ENCODE data around the gene SLC35D3.
"Not testable (repeated sequence)": the region's sequence is repeated elsewhere in the genome, so short reads cannot be mapped to it uniquely, and the experiment has no call there.

Gene SLC35D3

DNA sequence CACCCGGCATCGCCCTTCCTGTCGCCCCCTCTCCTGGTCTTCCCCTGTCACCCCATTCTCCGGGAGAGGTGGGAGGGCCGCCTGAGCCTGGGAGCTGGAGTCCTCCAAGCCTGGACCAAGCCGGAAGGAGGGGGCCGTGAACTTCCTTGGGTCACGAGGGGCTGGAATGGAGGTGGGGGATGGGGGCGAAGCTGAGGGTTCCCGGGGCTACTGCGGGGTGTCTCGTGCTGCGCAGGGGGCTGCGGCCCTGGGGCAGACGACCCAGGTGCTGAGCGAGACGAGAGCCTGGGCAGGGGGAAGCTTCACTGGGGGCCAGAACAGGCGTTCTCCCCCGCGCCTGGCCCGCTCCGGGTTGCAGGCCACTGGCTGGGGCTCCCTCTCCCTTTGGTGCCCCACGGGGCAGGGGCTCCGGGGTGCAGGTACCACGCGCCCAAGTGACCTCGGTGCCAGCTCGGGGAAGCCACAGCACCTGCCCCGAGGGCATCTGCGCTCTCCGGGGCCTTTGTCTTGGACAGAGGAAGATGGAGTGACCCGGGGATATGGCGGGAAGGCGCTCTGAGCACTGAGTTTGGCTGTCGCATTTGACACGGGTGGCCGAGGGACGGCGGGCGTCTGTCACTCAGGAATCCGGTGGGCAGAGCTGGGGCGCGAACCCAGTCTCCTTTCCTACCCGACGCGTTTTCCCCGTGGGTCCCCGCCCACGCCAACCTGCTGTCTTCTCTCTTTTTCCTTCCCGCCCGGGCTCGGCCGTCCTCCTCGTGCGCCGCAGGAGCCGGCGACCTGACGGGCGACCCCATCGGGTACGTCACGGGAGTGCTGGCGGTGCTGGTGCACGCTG is 1.2 kb downstream of the SLC35D3 start:
- no peak for DNase-seq (ENCODE audit: low spot score)

DNA sequence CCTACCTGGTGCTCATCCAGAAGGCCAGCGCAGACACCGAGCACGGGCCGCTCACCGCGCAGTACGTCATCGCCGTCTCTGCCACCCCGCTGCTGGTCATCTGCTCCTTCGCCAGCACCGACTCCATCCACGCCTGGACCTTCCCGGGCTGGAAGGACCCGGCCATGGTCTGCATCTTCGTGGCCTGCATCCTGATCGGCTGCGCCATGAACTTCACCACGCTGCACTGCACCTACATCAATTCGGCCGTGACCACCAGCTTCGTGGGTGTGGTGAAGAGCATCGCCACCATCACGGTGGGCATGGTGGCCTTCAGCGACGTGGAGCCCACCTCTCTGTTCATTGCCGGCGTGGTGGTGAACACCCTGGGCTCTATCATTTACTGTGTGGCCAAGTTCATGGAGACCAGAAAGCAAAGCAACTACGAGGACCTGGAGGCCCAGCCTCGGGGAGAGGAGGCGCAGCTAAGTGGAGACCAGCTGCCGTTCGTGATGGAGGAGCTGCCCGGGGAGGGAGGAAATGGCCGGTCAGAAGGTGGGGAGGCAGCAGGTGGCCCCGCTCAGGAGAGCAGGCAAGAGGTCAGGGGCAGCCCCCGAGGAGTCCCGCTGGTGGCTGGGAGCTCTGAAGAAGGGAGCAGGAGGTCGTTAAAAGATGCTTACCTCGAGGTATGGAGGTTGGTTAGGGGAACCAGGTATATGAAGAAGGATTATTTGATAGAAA is 2.0 kb downstream of the SLC35D3 start:
- no peak for DNase-seq (ENCODE audit: low spot score)

DNA sequence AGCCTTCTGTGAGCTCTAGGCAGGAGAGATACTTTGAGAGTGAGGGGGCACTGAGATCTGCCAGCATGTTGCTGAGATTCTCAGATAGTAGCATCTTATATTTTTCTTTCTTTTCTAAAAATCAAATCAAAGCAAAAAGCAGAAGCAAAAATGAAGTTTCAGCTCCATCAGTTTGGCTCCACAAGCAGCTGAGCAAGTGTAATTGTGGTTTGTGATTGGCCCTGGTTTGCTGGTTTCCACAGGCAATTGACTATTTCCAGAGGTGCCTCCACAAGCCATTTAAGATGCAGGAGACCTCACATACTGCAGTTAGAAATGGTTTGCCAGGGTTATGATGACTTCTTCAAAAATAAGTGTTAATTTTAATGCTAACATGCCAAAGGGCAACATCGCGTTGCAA is 4.3 kb downstream of the SLC35D3 start:
- no peak for DNase-seq (ENCODE audit: low spot score)

DNA sequence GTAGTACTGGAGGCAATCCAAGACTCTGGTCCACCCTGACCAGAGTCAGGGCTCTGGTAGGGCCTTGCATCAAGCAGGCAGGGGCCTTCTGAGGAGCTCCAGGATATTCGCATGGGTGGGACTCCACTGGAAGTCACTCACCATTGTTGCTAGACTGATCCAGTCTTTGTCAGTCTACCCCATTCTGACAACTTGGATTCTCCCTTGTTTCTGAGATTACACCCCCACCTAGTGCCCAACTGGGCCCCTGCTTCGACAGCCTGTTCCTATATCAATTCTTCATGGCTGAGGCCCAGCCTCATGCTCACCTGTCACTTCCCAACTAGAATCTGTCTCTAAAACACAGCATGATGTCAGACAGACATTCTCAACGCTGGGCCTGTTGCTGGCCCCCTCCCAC is 5.2 kb downstream of the SLC35D3 start:
- no peak for DNase-seq (ENCODE audit: low spot score)

DNA sequence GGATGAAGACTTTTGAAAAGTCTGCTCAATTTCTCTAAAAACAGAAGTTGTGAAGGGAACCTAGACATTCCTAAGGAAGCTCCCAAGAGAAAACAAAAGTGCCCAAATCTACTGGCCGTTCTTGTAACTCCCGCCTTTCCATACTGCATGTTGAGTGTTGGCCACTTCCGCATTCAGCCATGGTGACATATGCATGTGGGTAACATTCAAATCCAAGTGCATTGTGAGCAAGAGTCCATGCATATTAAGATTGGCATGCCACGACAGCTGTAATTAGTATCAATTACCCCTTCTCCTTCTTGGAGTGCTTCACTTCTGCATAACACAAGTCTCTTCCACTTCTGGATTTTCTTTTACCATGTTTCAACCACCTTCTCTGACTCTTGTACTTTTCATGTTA is 8.4 kb downstream of the SLC35D3 start:
- no peak for DNase-seq (ENCODE audit: low spot score)

DNA sequence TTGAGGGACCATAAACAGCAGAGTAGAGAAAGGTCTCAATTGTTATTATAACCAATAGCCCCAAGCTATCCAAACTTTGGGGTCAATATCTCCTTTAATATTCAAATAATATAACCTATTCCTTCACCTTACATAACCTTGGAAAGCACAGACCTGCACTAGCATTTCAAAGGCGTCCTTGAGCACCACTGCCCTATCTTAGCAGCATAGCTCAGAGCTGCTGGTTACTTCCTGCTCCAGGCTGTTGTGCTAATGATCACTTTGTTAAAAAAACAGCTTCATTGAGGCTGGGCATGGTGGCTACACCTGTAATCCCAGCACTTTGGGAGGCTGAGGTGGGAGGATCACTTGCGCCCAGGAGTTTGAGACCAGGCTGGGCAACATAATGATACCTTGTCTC is 10.5 kb downstream of the SLC35D3 start:
- DNase-seq (ENCODE audit: low spot score) = no peak

DNA sequence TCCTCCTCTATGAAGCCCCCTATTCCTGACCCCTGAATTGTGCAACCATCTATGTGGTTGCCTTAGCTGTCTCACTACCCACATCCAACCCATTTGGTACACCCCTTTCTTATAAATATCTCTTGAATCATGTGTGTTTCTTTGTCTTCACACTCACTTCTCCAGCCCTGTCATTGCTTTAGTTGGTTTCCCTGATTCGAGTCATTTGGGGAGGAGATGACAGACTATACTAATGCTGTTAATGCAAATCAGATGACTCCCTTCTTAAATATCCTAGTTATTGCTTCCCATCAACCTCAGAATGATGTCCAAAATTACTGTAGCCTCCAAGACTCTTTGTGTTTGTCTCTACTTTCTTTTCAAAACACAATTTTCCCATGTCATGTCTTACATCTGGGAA is 23.0 kb downstream of the SLC35D3 start:
- DNase-seq (ENCODE audit: low spot score) = no peak

DNA sequence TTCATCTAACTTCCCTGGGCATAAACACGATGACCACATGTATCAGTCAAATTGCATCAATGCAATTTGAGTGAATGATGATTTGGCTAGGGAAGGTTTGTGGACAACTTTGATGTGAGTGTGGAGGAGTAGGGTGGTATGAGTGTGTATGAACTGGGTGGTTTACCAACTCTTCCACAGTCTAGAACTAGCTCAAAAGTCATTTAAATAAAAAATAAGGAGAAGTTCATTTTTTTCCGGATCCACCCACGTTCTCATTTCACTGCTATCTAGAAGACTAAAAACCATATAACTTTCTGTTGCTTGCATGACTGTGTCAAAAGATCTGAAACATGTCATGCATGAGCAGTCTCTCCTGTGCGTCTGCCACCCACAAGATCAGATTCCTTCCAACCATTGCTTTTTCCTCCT is 23.6 kb downstream of the SLC35D3 start:
- no peak for DNase-seq (ENCODE audit: low spot score)

DNA sequence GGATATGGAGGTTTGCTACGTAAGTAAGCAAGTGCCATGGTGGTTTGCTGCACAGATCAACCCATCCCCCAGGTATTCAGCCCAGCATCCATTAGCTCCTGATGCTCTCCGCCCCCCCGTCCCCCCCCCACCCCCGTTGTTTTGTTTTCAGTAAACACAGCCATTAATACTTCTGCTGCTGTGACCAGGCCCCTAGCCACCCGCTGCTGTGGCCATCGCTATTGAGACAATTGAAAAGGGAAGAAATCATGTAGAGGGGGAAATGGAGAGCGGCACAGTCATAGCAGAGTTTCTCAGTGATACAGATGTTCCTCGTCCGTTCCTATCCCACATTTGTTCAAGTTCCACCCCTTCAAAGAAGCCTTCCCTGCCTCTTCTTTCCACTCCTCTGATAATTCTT is 24.9 kb downstream of the SLC35D3 start:
- no peak for DNase-seq (ENCODE audit: low spot score)

DNA sequence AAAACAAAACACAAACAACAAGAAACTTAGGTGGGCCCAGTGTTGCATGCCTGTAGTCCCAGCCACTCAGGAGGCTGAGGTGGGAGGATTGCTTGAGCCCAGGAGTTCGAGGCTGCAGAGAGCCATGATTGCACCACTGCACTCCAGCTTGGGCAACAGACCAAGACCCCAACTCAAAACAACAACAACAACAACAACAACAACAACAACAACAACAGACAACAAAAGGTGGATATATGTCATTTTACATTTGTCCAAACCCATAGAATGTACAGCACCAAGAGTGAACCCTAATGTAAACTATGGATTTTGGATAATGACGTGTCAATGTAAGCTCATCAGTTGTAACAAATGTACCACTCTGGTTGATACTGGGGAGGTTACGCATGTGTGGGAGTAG is 27.9 kb downstream of the SLC35D3 start:
- DNase-seq (ENCODE audit: low spot score) = not testable (repeated sequence)

DNA sequence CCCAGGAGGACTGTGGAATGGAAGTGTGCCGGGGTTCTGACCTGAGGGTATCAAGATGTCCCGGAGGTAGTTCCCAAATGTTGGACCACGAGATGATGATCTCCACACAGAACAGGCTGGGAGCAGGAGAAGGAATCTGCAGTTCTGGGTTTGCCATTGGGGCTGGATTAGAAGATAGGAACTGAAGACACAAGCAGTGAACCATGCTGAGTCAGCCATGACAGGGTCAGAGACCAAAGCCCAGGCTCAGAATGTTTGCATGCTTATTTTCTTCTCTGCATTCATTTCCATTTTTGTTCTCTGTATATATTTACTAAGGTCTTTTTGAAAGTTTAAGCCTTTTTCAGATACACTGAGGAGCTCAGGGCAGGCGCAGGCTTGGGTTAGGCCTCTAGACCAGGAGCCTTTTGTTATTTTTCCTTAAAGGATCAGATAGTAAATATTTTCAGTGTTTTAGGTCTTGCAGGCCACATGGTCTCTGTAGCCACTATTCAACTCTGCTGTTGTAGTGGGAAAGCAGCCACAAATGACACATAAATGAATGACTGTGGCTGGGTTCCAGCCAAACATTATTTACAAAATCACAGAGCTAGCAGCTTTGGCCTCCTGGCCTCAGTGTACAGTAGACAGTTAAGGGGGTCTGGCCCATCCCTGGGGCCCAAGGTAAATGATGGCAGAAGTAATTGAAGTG is 28.5 kb downstream of the SLC35D3 start:
- DNase-seq (ENCODE audit: low spot score) = no peak

DNA sequence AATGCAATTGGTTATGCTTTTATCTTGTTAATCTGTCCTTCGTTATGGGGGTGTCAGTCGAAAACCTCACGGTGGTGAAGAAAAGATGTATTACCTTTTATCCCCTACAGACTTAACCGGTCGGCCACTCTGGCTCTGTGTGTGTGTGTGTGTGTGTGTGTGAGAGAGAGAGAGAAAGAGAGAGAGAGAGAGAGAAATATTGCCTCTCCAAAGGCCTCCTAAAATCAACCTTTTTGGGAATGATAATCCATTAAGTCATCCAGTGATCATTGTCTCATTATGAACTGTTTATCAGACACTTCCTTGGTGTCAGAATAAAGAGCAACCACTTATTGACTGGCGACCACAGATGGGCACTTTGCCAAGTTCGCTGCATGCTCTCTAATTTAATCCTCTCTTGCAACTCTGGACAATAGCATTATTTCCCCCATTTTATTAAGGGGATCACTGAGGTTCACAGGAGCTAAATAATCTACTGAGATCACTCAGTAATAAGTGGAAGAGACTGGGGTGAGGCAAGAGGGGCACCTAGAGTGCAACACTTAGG is 30.7 kb downstream of the SLC35D3 start:
- no peak for DNase-seq (ENCODE audit: low spot score)

DNA sequence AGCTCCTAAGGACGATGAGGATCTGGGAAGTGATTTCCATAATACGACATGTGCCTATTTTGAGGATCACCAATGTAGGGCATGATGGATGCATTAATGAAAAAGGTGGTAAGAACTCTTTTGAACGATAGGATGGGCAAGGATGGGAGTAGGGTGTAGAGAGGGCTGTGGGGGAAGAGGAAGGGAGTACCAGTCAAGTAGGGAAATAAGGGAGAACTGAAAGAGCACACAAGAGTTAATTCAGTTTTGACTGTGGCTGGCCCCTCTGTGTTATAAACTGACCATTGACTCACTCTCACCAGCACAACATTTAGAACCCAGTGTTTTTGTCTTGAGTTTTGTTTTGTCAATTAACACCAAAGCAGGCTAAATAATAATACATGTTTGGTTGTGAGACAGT is 33.0 kb downstream of the SLC35D3 start:
- DNase-seq (ENCODE audit: low spot score) = no peak

DNA sequence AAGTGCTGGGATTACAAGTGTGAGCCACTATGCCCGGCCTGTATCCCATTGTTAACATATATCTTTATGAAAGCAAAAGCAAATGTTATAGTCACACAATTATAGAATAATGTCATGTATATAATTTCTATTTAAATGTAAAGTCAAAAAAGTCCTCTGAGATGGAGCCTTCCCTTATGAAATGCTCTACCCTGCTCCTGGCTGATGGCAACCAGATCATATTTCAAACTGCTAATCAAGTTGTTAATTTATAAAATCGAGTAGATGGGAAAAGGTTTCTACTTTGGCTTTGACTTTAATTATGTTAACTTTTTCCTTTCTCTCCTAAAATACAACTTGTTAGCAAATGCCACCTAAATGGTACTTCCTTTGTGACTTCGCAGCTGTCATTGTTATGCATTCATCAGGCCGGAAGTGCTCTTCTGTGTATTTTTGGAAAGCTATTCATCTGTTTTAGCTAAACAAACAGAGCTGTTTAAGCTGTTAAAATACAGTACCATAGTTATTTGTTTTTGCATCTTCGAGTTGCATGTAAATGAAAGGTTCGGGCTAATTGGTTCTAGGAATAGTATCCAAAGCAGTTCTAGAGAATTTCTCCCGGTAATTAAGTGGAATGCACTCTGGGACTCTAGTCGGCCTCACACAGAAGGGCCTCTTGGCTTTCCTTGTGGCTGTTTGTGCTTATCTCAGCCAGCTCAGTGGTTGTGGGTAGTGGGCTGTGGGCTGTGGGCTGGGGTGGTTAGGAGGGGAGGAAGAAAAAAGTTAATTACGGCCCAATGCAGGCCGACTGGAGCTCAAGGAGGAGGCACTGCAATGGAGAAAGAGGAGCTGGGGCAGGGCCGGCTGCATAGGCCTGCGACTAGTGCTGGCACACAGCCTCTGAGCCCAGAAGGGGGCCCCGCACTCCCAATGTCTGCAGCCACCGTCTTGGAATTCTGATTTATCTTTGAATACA is 34.8 kb downstream of the SLC35D3 start:
- no peak for DNase-seq (ENCODE audit: low spot score)

DNA sequence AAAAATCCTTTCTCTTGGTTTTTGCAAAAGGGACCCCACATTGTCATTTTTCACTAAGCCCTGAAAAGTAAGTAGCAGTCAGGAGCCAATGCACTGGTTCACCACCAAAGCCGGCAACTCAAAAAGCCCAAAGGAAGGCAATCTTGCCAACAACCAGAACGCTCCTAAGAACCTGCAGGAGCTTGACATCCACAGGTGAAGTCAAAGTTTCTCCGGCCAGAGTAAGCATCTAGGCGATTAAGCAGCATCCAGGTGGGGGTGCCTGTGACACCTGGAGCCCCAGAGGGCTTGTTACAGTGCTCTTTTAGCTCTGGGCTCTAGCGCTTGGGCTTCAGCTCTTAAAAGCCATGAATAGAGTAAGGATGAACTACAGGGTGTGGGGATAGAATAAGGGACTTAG is 36.1 kb downstream of the SLC35D3 start:
- DNase-seq (ENCODE audit: low spot score) = no peak

DNA sequence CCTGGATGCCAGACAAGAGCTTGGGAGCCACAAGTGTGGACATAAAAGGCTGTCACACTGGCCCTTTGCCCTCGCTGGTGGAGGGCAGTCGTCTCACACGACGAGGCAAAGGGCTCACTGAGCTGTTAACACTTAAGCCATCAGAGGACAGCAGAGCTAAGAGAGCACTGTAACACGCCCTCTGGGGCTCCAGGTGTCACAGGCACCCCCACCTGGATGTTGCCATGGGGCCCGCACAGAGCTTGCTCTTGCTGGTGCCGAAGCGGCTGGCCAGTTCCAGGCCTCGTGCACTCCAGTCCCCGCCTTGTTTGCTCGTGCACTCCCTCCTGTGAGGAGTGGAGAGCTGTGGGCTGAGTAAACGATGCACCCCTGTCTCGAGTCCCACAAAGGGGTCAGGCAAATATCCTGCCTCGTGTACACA is 37.4 kb downstream of the SLC35D3 start:
- DNase-seq (ENCODE audit: low spot score) = no peak

DNA sequence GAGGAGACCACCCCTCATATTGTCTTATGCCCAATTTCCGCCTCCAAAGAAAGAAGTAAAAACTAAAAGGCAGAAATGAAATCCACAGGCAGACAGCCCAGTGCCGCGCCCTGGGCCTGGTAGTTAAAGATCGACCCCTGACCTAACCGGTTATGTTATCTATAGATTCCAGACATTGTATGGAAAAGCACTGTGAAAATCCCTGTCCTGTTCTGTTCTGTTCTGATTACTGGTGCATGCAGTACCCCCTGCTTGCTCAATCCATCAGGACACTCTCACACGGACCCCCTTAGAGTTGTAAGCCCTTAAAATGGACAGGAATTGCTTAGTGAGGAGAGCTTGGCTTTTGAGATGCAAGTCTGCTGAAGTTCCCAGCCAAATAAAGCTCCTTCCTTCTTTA is 37.8 kb downstream of the SLC35D3 start:
- not testable (repeated sequence) for DNase-seq (ENCODE audit: low spot score)

DNA sequence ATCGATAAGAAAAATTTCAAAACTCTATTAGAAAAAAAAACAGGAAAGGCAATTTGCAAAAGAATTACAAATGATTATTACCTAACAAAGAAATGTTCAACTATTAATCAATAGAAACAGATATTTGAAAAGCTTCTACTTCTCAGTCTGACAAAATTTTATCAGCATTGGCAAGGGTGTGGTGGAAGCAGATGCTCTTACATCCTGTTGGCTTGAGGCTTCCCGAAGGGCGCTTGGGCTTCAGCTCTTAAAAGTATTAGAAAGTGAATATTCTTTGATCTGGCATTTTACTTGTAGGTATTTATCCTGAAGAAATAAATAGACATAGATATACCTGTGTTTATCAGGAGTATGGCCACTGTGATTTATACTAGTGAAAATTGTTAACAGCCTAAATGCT is 38.7 kb downstream of the SLC35D3 start:
- DNase-seq (ENCODE audit: low spot score) = no peak

DNA sequence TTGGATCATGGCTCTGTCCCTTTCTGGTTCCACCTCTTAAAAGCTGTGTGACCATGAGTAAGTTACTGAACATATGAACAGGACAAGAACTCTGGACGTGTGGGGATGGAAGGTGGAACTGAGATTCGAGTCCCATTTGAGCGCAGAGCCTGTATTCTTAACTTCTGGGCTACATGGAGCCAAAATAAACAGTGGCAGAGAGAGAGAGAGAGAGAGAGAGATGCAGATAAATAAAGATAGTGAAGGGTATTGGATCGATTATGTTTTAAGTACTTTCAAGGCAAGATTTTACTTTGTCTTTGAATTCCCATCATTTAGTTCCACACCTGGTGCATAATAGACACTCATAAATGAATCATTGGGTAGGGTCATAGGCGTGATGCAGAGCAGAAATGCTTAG is 39.7 kb downstream of the SLC35D3 start:
- DNase-seq (ENCODE audit: low spot score) = no peak

DNA sequence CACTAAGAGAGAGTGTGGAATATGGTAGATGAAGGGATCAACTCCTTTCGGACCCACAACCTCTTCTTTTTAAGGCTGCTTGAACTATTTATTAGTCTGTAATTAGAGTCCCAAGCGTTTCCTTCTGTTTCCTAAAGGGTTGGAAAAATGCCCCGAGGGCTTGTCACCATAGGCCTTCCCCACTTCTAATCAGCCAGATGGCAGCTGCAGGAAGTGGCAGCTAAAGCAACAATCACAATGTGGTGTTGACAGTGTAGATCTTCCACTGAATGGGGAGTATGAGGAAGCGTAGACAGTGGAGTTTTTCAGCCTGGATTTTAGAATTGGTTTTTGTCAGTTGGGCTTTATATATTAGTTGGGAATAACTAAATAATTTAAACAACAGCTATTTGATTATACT is 40.6 kb downstream of the SLC35D3 start:
- DNase-seq (ENCODE audit: low spot score) = no peak

DNA sequence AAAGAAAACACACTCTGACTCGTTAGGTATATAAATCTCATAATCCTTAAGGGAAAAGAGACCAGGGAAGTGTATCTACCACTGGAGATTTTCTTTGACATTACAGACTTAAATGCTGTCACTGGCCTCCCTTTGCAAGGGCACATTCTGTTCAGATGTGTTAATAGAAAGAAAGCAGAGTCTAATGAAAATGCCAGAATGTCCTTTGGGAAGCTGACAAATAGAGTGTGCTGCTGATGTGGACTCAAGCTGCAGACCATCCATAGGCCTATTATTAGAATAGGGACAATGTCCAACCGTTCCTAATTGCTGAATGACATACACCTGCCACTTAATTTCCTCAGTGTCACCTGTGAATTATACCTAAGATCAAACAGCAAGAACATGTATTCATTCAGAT is 41.2 kb downstream of the SLC35D3 start:
- DNase-seq (ENCODE audit: low spot score) = no peak

DNA sequence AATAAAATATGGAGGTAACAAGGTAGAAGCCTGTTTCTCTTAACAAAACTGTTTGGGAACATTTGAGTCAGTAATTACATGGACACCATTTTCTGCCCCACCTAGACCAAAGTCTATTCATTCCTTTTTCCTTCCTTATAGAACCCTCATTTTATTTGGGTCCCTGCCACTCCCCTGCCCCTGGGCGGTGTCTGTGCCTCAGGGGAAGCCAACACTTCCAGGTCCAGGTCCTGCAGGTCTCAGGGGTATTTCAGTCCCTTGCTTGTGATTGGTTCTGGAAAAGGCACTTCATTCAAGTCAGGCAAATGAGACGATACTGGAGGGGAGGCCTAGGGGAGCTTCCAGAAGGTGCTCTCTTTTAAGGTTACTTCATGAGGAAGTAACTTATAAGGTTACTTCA is 42.3 kb downstream of the SLC35D3 start:
- DNase-seq (ENCODE audit: low spot score) = no peak

All from CD4-positive, alpha-beta T cell treated with Interleukin-6 at 100 ng/mL for 8 hours (primary cell).